ENCODE measurements around the gene MCM5. TPM values are rescaled to one million over a fixed set of nuclear protein-coding genes. Genes with fewer than 3 reads are reported as not detected.
A peak's percentile ranks its signal among the peaks of the same experiment; 100 is the strongest.

MCM5 gene
- total and polyA plus RNA-seq, 2 of the 13 experiments (the other 11 are each of a cell fraction or from before 2014, with no cell fraction given): 40.2 to 93.5 TPM

GRCh38 chr22:35399678-35400500, at the start of gene MCM5 (continued):
- TF ChIP-seq NKX3-1 (CRISPR knock-in tag; IDR thresholded peaks at IDR 0.05): no peak; the same call in 1 of the 2 replicates
- TF ChIP-seq, protein P1, sequence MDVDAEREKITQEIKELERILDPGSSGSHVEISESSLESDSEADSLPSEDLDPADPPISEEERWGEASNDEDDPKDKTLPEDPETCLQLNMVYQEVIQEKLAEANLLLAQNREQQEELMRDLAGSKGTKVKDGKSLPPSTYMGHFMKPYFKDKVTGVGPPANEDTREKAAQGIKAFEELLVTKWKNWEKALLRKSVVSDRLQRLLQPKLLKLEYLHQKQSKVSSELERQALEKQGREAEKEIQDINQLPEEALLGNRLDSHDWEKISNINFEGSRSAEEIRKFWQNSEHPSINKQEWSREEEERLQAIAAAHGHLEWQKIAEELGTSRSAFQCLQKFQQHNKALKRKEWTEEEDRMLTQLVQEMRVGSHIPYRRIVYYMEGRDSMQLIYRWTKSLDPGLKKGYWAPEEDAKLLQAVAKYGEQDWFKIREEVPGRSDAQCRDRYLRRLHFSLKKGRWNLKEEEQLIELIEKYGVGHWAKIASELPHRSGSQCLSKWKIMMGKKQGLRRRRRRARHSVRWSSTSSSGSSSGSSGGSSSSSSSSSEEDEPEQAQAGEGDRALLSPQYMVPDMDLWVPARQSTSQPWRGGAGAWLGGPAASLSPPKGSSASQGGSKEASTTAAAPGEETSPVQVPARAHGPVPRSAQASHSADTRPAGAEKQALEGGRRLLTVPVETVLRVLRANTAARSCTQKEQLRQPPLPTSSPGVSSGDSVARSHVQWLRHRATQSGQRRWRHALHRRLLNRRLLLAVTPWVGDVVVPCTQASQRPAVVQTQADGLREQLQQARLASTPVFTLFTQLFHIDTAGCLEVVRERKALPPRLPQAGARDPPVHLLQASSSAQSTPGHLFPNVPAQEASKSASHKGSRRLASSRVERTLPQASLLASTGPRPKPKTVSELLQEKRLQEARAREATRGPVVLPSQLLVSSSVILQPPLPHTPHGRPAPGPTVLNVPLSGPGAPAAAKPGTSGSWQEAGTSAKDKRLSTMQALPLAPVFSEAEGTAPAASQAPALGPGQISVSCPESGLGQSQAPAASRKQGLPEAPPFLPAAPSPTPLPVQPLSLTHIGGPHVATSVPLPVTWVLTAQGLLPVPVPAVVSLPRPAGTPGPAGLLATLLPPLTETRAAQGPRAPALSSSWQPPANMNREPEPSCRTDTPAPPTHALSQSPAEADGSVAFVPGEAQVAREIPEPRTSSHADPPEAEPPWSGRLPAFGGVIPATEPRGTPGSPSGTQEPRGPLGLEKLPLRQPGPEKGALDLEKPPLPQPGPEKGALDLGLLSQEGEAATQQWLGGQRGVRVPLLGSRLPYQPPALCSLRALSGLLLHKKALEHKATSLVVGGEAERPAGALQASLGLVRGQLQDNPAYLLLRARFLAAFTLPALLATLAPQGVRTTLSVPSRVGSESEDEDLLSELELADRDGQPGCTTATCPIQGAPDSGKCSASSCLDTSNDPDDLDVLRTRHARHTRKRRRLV (CRISPR knock-in tag; IDR thresholded peaks at IDR 0.05): 0 out of 2 replicates have a peak, but pooled peaks have one; percentile 83
- no peak for TF ChIP-seq ARNT (IDR thresholded peaks at IDR 0.05)
- peak; percentile 94 for TF ChIP-seq E2F5 (CRISPR knock-in tag; conservative IDR thresholded peaks at IDR 0.05)
- TF ChIP-seq RAD51 (IDR thresholded peaks at IDR 0.05; ENCODE audit: borderline replicate concordance): no peak
- TF ChIP-seq, protein P2, sequence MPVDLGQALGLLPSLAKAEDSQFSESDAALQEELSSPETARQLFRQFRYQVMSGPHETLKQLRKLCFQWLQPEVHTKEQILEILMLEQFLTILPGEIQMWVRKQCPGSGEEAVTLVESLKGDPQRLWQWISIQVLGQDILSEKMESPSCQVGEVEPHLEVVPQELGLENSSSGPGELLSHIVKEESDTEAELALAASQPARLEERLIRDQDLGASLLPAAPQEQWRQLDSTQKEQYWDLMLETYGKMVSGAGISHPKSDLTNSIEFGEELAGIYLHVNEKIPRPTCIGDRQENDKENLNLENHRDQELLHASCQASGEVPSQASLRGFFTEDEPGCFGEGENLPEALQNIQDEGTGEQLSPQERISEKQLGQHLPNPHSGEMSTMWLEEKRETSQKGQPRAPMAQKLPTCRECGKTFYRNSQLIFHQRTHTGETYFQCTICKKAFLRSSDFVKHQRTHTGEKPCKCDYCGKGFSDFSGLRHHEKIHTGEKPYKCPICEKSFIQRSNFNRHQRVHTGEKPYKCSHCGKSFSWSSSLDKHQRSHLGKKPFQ (CRISPR knock-in tag; IDR thresholded peaks at IDR 0.05; ENCODE audit: insufficient replicate concordance): peak; percentile 30
- TF ChIP-seq PITX1 (CRISPR knock-in tag; IDR thresholded peaks at IDR 0.05): peak; percentile 65
- TF ChIP-seq ZNF101 (CRISPR knock-in tag; IDR thresholded peaks at IDR 0.05; ENCODE audit: borderline replicate concordance, low read depth): no peak
- TF ChIP-seq, protein P3, sequence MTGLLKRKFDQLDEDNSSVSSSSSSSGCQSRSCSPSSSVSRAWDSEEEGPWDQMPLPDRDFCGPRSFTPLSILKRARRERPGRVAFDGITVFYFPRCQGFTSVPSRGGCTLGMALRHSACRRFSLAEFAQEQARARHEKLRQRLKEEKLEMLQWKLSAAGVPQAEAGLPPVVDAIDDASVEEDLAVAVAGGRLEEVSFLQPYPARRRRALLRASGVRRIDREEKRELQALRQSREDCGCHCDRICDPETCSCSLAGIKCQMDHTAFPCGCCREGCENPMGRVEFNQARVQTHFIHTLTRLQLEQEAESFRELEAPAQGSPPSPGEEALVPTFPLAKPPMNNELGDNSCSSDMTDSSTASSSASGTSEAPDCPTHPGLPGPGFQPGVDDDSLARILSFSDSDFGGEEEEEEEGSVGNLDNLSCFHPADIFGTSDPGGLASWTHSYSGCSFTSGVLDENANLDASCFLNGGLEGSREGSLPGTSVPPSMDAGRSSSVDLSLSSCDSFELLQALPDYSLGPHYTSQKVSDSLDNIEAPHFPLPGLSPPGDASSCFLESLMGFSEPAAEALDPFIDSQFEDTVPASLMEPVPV (CRISPR knock-in tag; IDR thresholded peaks at IDR 0.05): peak; percentile 95
- TF ChIP-seq RBM39 (IDR thresholded peaks at IDR 0.05; ENCODE audit: low read depth, low read length, poor library complexity, severe bottlenecking): peak; percentile 28
- no peak for TF ChIP-seq ZNF207 (IDR thresholded peaks at IDR 0.05; ENCODE audit: borderline replicate concordance)
- TF ChIP-seq NR1H2 (CRISPR knock-in tag; IDR thresholded peaks at IDR 0.05; ENCODE audit: borderline replicate concordance, low read depth): no peak
- TF ChIP-seq ZFP36L1 (CRISPR knock-in tag; IDR thresholded peaks at IDR 0.05): peak; percentile 99
- TF ChIP-seq ZNF337 (CRISPR knock-in tag; IDR thresholded peaks at IDR 0.05; ENCODE audit: borderline replicate concordance, low read depth): 0 out of 2 replicates have a peak, but pooled peaks have one; percentile 52
- TF ChIP-seq ZNF547 (CRISPR knock-in tag; IDR thresholded peaks at IDR 0.05): peak; percentile 91
- TF ChIP-seq, protein P4, sequence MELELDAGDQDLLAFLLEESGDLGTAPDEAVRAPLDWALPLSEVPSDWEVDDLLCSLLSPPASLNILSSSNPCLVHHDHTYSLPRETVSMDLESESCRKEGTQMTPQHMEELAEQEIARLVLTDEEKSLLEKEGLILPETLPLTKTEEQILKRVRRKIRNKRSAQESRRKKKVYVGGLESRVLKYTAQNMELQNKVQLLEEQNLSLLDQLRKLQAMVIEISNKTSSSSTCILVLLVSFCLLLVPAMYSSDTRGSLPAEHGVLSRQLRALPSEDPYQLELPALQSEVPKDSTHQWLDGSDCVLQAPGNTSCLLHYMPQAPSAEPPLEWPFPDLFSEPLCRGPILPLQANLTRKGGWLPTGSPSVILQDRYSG (CRISPR knock-in tag; IDR thresholded peaks at IDR 0.05): no peak
- TF ChIP-seq HOXA7 (CRISPR knock-in tag; IDR thresholded peaks at IDR 0.05): no peak
- TF ChIP-seq EED (CRISPR knock-in tag; IDR thresholded peaks at IDR 0.05): peak; percentile 69; the same call in 1 of the 2 replicates

Measured in HepG2 (cell line).